D721Med (cell line): ENCODE measurements around the gene POLR3E.
"Not testable (repeated sequence)": the region's sequence is repeated elsewhere in the genome, so short reads cannot be mapped to it uniquely, and the experiment has no call there.

Experiments used
- DNase-seq: peaks from one replicate; pipeline ENCODE4 v3.0.0; 2011; ENCODE audit warnings: low spot score; ENCODE audit not compliant: insufficient read length
- FAIRE-seq: peaks from 2 replicates; lab custom pipeline; 2011; peaks lifted over from hg19 to GRCh38; lab: Jason Lieb, UNC
- TF ChIP-seq, protein P1 (sequence below): IDR thresholded peaks from 2 replicates; pipeline ENCODE4 v1.5.1; 2012; ENCODE audit warnings: mild to moderate bottlenecking, control low read depth; ENCODE audit not compliant: insufficient read depth; ENCODE audit errors: missing control alignments

The POLR3E gene

DNA sequence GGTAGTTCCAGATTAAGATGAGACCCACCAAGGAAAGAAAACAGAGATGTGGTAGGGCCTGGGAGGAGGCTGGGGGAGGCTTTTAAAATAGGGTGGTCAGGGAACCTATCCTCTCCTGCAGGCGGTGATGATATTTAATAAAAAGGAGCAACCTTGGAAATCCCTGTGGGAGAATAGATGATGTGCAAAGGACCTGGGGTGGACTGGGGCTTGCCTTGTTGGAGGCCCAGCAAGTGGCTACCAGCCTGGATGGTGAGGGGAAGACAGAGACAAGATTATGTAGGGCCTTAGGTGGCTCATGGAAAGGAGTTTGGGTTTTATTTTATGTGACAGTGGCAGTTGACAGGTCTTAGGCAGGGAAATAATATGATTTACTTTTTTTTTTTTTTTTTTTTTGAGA is 1.8 kb downstream of the POLR3E start:
- DNase-seq (no peak), FAIRE-seq (no peak)
- TF ChIP-seq, protein P1, sequence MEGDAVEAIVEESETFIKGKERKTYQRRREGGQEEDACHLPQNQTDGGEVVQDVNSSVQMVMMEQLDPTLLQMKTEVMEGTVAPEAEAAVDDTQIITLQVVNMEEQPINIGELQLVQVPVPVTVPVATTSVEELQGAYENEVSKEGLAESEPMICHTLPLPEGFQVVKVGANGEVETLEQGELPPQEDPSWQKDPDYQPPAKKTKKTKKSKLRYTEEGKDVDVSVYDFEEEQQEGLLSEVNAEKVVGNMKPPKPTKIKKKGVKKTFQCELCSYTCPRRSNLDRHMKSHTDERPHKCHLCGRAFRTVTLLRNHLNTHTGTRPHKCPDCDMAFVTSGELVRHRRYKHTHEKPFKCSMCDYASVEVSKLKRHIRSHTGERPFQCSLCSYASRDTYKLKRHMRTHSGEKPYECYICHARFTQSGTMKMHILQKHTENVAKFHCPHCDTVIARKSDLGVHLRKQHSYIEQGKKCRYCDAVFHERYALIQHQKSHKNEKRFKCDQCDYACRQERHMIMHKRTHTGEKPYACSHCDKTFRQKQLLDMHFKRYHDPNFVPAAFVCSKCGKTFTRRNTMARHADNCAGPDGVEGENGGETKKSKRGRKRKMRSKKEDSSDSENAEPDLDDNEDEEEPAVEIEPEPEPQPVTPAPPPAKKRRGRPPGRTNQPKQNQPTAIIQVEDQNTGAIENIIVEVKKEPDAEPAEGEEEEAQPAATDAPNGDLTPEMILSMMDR, result no peak

- FAIRE-seq, result no peak
- TF ChIP-seq, protein P1, result peak; percentile 49
- DNase-seq, result no peak
These were observed 3.3 kb downstream of the POLR3E start for GRCh38 chr16:22300427-22301071.

- FAIRE-seq, DNase-seq: not testable (repeated sequence)
These were observed 4.2 kb downstream of the POLR3E start for GRCh38 chr16:22301423-22301822.

GRCh38 chr16:22302776-22303363 is 5.7 kb downstream of the POLR3E start:
- DNase-seq (no peak), FAIRE-seq (no peak)
- TF ChIP-seq, protein P1, result no peak

GRCh38 chr16:22304411-22304810 is 7.2 kb downstream of the POLR3E start:
- TF ChIP-seq, protein P1, result no peak
- DNase-seq (no peak), FAIRE-seq (no peak)

- DNase-seq, result no peak
- TF ChIP-seq, protein P1, result no peak
- FAIRE-seq, result no peak
These were observed 9.6 kb downstream of the POLR3E start for GRCh38 chr16:22306788-22307187.

DNA sequence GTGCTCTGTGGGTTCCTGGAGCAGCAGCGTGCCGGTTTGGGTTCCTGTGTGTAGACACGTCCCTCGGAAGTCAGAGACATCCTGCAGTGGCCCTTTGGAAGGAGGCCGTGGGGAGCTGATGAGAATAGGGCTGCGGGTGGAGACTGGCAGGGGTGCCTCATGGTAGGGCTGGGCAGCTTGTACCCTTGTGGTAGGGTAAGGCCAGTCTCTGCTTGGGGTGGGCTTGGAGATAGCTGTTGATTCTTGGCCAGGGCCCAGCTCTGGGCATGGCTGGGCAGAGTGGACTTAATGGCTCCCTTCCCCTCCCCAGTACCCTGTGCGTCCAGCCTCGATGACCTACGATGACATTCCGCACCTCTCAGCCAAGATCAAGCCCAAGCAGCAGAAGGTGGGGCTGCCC is 10.6 kb downstream of the POLR3E start:
- TF ChIP-seq, protein P1, result no peak
- DNase-seq, result no peak
- FAIRE-seq, result no peak
